ENCODE measurements around the gene CCNK.

The CCNK gene

GRCh38 chr14:99527427-99528076 is 46.3 kb downstream of the CCNK start:
- TF ChIP-seq CTCF (IDR thresholded peaks at IDR 0.05; ENCODE audit: extremely low read depth, insufficient read depth, missing control alignments) = no peak
- DNase-seq (ENCODE audit: low spot score) = no peak
- in situ Hi-C loops (cut with MboI; ENCODE audit: low pct_unique_long_range_greater_than_20kb, low sequenced_read_pairs, unreplicated experiment) = loop anchor here (25.0 kb wide), 1 partner anchor 360 kb away; no protein-coding TSS in a partner anchor

- DNase-seq (ENCODE audit: low spot score) = no peak
- in situ Hi-C loops (cut with MboI; ENCODE audit: low pct_unique_long_range_greater_than_20kb, low sequenced_read_pairs, unreplicated experiment) = loop anchor here (10.0 to 25.0 kb wide), 2 partner anchors 105 to 357 kb away; no protein-coding TSS in a partner anchor
- TF ChIP-seq CTCF (IDR thresholded peaks at IDR 0.05; ENCODE audit: extremely low read depth, insufficient read depth, missing control alignments) = no peak
Measured at GRCh38 chr14:99529899-99530298, 48.7 kb downstream of the CCNK start.

- in situ Hi-C loops (cut with MboI; ENCODE audit: low pct_unique_long_range_greater_than_20kb, low sequenced_read_pairs, unreplicated experiment) = loop anchor here (10.0 to 25.0 kb wide), 2 partner anchors 104 to 357 kb away; no protein-coding TSS in a partner anchor
- TF ChIP-seq CTCF (IDR thresholded peaks at IDR 0.05; ENCODE audit: extremely low read depth, insufficient read depth, missing control alignments) = no peak
- no peak for DNase-seq (ENCODE audit: low spot score)
Measured at GRCh38 chr14:99530407-99531155, 49.4 kb downstream of the CCNK start.

- no peak for TF ChIP-seq CTCF (IDR thresholded peaks at IDR 0.05; ENCODE audit: extremely low read depth, insufficient read depth, missing control alignments)
- DNase-seq (ENCODE audit: low spot score) = no peak
- in situ Hi-C loops (cut with MboI; ENCODE audit: low pct_unique_long_range_greater_than_20kb, low sequenced_read_pairs, unreplicated experiment) = loop anchor here (10.0 to 25.0 kb wide), 2 partner anchors 103 to 356 kb away; no protein-coding TSS in a partner anchor
Measured at GRCh38 chr14:99531251-99532096, 50.3 kb downstream of the CCNK start.

GRCh38 chr14:99532310-99532709 is 51.1 kb downstream of the CCNK start:
- DNase-seq (ENCODE audit: low spot score) = no peak
- in situ Hi-C loops (cut with MboI; ENCODE audit: low pct_unique_long_range_greater_than_20kb, low sequenced_read_pairs, unreplicated experiment) = loop anchor here (10.0 to 25.0 kb wide), 2 partner anchors 102 to 355 kb away; no protein-coding TSS in a partner anchor
- no peak for TF ChIP-seq CTCF (IDR thresholded peaks at IDR 0.05; ENCODE audit: extremely low read depth, insufficient read depth, missing control alignments)

GRCh38 chr14:99534333-99534732 is 53.1 kb downstream of the CCNK start:
- in situ Hi-C loops (cut with MboI; ENCODE audit: low pct_unique_long_range_greater_than_20kb, low sequenced_read_pairs, unreplicated experiment) = loop anchor here (10.0 to 25.0 kb wide), 2 partner anchors 100 to 353 kb away; no protein-coding TSS in a partner anchor
- DNase-seq (ENCODE audit: low spot score) = no peak
- no peak for TF ChIP-seq CTCF (IDR thresholded peaks at IDR 0.05; ENCODE audit: extremely low read depth, insufficient read depth, missing control alignments)

Measured in GM13977 (cell line).